ENCODE data around the gene KCNH1. TPM values are rescaled to one million over a fixed set of nuclear protein-coding genes. Genes with fewer than 3 reads are reported as not detected.

The KCNH1 gene
- total RNA-seq, 1 experiment from 2014 or later, result not detected

DNA sequence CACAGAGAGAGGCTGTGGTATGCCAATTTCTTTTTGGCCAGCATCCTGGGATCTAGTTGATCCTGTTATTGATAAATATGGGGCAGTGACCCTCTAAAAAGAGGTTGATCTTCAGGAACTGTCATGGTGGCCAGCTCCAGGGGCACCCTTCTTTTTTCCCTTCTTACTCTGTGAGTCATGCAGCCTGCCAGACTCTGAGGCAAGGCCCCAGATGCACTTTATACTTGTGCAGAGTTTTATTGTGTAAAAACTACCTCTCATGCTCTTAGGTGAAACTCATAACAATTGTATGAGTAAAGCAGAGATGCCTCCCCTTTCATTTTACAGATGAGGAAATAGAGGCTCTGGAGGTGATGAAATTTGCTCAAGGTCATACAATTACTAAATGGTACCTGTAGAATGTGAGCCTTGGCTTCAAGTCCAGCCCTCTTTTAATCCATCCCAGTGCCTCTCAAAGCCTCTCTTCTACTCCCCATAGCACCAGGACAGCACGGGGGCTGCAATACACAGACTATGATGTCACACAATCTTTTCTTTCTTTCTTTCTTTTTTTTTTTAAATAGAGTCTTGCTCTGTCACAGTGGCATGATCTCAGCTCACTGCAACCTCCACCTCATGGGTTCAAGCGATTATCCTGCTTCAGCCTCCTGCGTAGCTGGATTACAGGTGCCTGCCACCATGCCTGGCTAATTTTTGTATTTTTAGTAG lies 387.8 kb downstream of the KCNH1 start:
- Histone ChIP-seq H3K4me2 (ENCODE audit: low read length) (no peak overlapping the region), H4K20me1 (ENCODE audit: insufficient read depth) (no peaks in the 10 kb centered on the region), H3K9me3 (ENCODE audit: control insufficient read depth in 1 of 2, insufficient read depth in 1 of 2, low read depth in 1 of 2, low read length in 2 of 2) (no peaks in the 10 kb centered on the region), H2AFZ (ENCODE audit: low read depth, low read length, poor library complexity, severe bottlenecking) (no peak overlapping the region), H3K9ac (ENCODE audit: low read length) (no peak overlapping the region), H3K36me3 (ENCODE audit: control insufficient read depth in 1 of 2, insufficient read depth in 2 of 2, low read length in 2 of 2) (no peaks in the 10 kb centered on the region), H3K4me3 (replicated peaks in 1 of 2; ENCODE audit: low read depth in 1 of 2, low read length in 2 of 2) (no peak overlapping the region), H3K79me2 (ENCODE audit: insufficient read depth, low read length) (no peaks in the 10 kb centered on the region), H3K27ac (ENCODE audit: low read depth, low read length) (no peak overlapping the region), H3K27me3 (ENCODE audit: insufficient read depth, low read length) (peaks cover 23% of the 10 kb centered on the region), H3K4me1 (ENCODE audit: control insufficient read depth in 1 of 2, insufficient read depth in 2 of 2, low read length in 2 of 2) (no peaks in the 10 kb centered on the region), H3K9me2 (ENCODE audit: insufficient read depth) (no peaks in the 10 kb centered on the region)
- no peak for TF ChIP-seq REST (IDR thresholded peaks at IDR 0.05; ENCODE audit: low read depth)
- TF ChIP-seq EZH2 (IDR thresholded peaks at IDR 0.05), result no peak
- TF ChIP-seq TCF7L2 (IDR thresholded peaks at IDR 0.05; ENCODE audit: borderline replicate concordance, extremely low read depth, insufficient read depth, insufficient read length), result no peak
- no peak for TF ChIP-seq POLR2AphosphoS5 (IDR thresholded peaks at IDR 0.05; ENCODE audit: low read depth, low read length)
- TF ChIP-seq EGR1 (IDR thresholded peaks at IDR 0.05; ENCODE audit: low read depth), result no peak
- no peak for TF ChIP-seq CBX3 (IDR thresholded peaks at IDR 0.05; ENCODE audit: low read depth)
- no peak for TF ChIP-seq POLR2A (IDR thresholded peaks at IDR 0.05; ENCODE audit: borderline replicate concordance, extremely low read depth, insufficient read depth, insufficient read length)
- TF ChIP-seq ATF3 (IDR thresholded peaks at IDR 0.05), result no peak
- no peak for TF ChIP-seq SP1 (IDR thresholded peaks at IDR 0.05; ENCODE audit: low read depth)
- TF ChIP-seq RAD21 (IDR thresholded peaks at IDR 0.05; ENCODE audit: low read depth), result no peak
- no peak for TF ChIP-seq SRF (IDR thresholded peaks at IDR 0.05; ENCODE audit: low read depth)
- no peak for TF ChIP-seq YY1 (IDR thresholded peaks at IDR 0.05; ENCODE audit: extremely low read depth, insufficient replicate concordance, low read depth, low read length)
- no peak for TF ChIP-seq ZFX (IDR thresholded peaks at IDR 0.05)
- TF ChIP-seq, protein P1, sequence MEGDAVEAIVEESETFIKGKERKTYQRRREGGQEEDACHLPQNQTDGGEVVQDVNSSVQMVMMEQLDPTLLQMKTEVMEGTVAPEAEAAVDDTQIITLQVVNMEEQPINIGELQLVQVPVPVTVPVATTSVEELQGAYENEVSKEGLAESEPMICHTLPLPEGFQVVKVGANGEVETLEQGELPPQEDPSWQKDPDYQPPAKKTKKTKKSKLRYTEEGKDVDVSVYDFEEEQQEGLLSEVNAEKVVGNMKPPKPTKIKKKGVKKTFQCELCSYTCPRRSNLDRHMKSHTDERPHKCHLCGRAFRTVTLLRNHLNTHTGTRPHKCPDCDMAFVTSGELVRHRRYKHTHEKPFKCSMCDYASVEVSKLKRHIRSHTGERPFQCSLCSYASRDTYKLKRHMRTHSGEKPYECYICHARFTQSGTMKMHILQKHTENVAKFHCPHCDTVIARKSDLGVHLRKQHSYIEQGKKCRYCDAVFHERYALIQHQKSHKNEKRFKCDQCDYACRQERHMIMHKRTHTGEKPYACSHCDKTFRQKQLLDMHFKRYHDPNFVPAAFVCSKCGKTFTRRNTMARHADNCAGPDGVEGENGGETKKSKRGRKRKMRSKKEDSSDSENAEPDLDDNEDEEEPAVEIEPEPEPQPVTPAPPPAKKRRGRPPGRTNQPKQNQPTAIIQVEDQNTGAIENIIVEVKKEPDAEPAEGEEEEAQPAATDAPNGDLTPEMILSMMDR (IDR thresholded peaks at IDR 0.05 in 2 of 3, conservative IDR thresholded peaks at IDR 0.05 in 1 of 3; ENCODE audit: borderline replicate concordance in 1 of 3, insufficient read depth in 1 of 3, low read depth in 2 of 3, low read length in 2 of 3), result no peak
- TF ChIP-seq MAX (IDR thresholded peaks at IDR 0.05), result no peak
- no peak for TF ChIP-seq JUND (IDR thresholded peaks at IDR 0.05)
- no peak for TF ChIP-seq EZH2phosphoT487 (IDR thresholded peaks at IDR 0.05; ENCODE audit: borderline replicate concordance)
- RAD21 ChIA-PET (ENCODE audit: low non-redundant PET in 1 of 2, low total read pairs in 2 of 2, uncharacterized antibody in 2 of 2, unreplicated experiment in 2 of 2), result no interaction called here
- intact Hi-C loops (cut with micrococcal nuclease), result no loop called here
- ATAC-seq (no peak), DNase-seq (ENCODE audit: low read depth, low spot score) (no peak)
- no TSS peak for BruUV-seq (replicated peaks)
- CTCF ChIA-PET, result no interaction called here
- POLR2A ChIA-PET, result no interaction called here

Data from HCT116 (cell line).